Psoas muscle (tissue), 8 donors: Measurements from ENCODE around the gene UBA1. TPM values are rescaled to one million over a fixed set of nuclear protein-coding genes. Genes with fewer than 3 reads are reported as not detected.

ENCODE experiments used
- ATAC-seq, 4 donors: fragments of 200-7000 bp; cut with Tn5 transposase; one replicate each; pipeline ENCODE4 v1.9.1; 2020; ENCODE audit warnings: moderate library complexity in 3 of 4, mild to moderate bottlenecking in 2 of 4
- DNase-seq, 2 donors: peaks; one replicate each; pipeline ENCODE4 v3.0.0-alpha.2; 2020
- H3K27ac ChIP-seq: fragments of 200-600 bp; one replicate; pipeline ENCODE4 v1.8.0; 2022
- H3K27me3 ChIP-seq, 3 donors: fragments of 200-600 bp in 1 of 3; one replicate each; pipeline versions ENCODE4 v1.6.1 to v1.8.0; 2013 to 2022; ENCODE audit warnings: low read length in 2 of 3, mild to moderate bottlenecking in 2 of 3, moderate library complexity in 1 of 3; ENCODE audit not compliant: insufficient read depth in 3 of 3
- H3K36me3 ChIP-seq, 2 donors: fragments of 200-600 bp in 1 of 2; one replicate each; pipeline versions ENCODE4 v1.6.1 to v1.8.0; 2013 to 2022; ENCODE audit warnings: low read depth in 1 of 2, mild to moderate bottlenecking in 1 of 2, moderate library complexity in 1 of 2; ENCODE audit not compliant: insufficient read depth in 1 of 2
- H3K4me1 ChIP-seq: fragments of 200-600 bp; one replicate; pipeline ENCODE4 v1.8.0; 2022
- H3K4me3 ChIP-seq: fragments of 200-600 bp; one replicate; pipeline ENCODE4 v1.8.0; 2022; ENCODE audit warnings: mild to moderate bottlenecking
- H3K9me3 ChIP-seq: fragments of 200-600 bp; one replicate; pipeline ENCODE4 v1.8.0; 2022
- CTCF ChIP-seq: fragments of 200-600 bp; IDR thresholded peaks from one replicate; pipeline ENCODE4 v1.8.0; 2022; ENCODE audit warnings: antibody characterized with exemption
- WGBS, 3 donors: extraction: QIAGEN DNeasy Blood & Tissue Kit; methylation state at CpG; one replicate each; pipeline versions ENCODE4 v1.1.6 to v1.1.7; 2013; 5-methylcytosine and 5-hydroxymethylcytosine counted together
- intact Hi-C, 2 donors: fragments of 100-400 bp; cut with DNase I; formaldehyde crosslinking; loops; one replicate each; pipeline versions ENCODE4 v1.11.0 to v1.14.2; 2022
- long read RNA-seq, 2 donors: library from polyadenylated mRNA; unstranded; transcript quantifications; one replicate each; pipeline ENCODE4 v2.0.0, GENCODE V29; 2021
- polyA plus RNA-seq, 3 donors: library from polyadenylated mRNA; stranded (reverse); fragments of 200-250 nt; gene quantifications; one replicate each; pipeline ENCODE4 v1.2.3, GENCODE V29; 2013
- total RNA-seq, 4 donors: library from RNA; stranded (reverse); fragmentation: NEBNext Ultra II Directional in 2 of 4; extraction: Animal tissue kit (Norgen Biotek cat#: 25700) in 2 of 4; gene quantifications; one replicate each; pipeline versions ENCODE4 v1.2.1 to v1.2.4, GENCODE V29; 2021 to 2023
- donor health status: healthy with polysubstance abuse.
- donor health status: DM: no; HTN: no; CAD: no; lungs with moderate emphysema.
- donor health status: Bipolar disorder and iron deficiency.
- donor health status: healthy.
- donor health status: DM: yes; HTN: yes; CAD: no.
- donor health status: DM: no; HTN: no; CAD: no.
- donor health status: DM: no; HTN: no; CAD: no.
- donor health status: DM: yes; HTN: yes; CAD: no.

UBA1 gene
- total RNA-seq (100 to 1,000 TPM; 145 to 230 (median 187) TPM), polyA plus RNA-seq (100 to 1,000 TPM in 2 of 3 donors, 10 to 100 TPM in 1; 96.2 to 120 (median 115) TPM)
- long read RNA-seq, donor 1, transcript UBA1-203 (26 exons, 3,466 nt) = minor isoform, 6 of 206 reads
- long read RNA-seq, donor 1, transcript UBA1-201 (26 exons, 3,559 nt) = major isoform, 86 of 206 reads
- long read RNA-seq, donor 1, partial matches to known transcripts = 75 of 206 reads
- long read RNA-seq, donor 1, other reads (novel, unspliced or antisense) = 38 of 206 reads
- long read RNA-seq, donor 2, transcript UBA1-201 (26 exons, 3,559 nt) = major isoform, 83 of 226 reads
- long read RNA-seq, donor 2, transcript UBA1-203 (26 exons, 3,466 nt) = minor isoform, 10 of 226 reads
- long read RNA-seq, donor 2, partial matches to known transcripts = 101 of 226 reads
- long read RNA-seq, donor 2, other reads (novel, unspliced or antisense) = 31 of 226 reads

DNA sequence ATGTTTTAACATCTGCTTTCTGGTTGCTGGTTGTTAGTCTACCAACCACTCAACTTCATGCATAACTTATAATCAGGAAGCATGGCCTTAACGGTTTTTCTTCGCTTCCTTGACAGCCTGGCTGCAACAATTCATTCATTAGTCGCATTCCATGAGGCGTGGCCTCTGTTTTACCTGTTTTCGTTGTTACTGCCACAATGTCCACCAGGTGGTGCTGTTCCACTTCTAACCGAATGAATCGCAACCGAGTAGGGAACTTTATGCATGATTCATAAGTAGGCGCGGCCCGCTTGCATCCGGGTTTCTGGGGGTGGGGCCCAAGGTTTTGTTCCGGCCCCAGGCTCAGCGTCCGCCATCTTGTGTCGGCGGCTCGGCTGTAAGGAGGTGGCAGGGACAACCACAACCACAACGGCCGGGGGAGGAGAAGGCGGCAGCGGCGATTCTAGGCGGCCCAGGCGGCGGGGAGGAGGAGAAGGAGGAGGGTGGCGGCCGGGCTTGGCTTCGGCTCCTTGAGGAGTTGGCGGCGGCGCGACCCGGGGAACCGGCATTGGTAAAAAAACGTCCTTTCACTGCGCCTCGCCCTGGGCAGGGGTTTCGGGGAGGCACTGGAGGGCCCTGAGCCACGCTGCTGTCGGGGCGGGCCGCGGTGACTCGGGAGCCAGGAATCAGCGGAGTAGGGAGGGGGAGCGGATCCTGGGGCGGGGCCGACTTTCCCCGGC is at the start of gene UBA1:
TSS of gene UBA1 (plus strand) at position 355 of the 719 bp plus-strand sequence. CDS start 4,974 bp downstream, outside the sequence.
- H3K4me3 ChIP-seq = peak within 1 kb of the TSS; percentile 83
- H3K27me3 ChIP-seq = no peaks in the 10 kb centered on the region
- TF ChIP-seq CTCF = peak; percentile 92
- DNase-seq = peak; percentile 96 to 98
- intact Hi-C loops = loop anchor here (1.0 to 5.0 kb wide), 4 partner anchors 191 to 834 kb away; no protein-coding TSS in a partner anchor
- WGBS, 3 donors = 0 to 1% (median 1%) methylated on average over 19 to 48 of the region's 50 CpGs
- peaks cover 43% of the 10 kb centered on the region for H3K4me1 ChIP-seq
- peak within 1 kb of the TSS; percentile 97 for H3K27ac ChIP-seq
- H3K9me3 ChIP-seq = no peaks in the 10 kb centered on the region
- peaks cover 0 to 17% of the 10 kb centered on the region in 2 donors for H3K36me3 ChIP-seq
- peak; percentile 88 to 91 (median 90) for ATAC-seq

DNA sequence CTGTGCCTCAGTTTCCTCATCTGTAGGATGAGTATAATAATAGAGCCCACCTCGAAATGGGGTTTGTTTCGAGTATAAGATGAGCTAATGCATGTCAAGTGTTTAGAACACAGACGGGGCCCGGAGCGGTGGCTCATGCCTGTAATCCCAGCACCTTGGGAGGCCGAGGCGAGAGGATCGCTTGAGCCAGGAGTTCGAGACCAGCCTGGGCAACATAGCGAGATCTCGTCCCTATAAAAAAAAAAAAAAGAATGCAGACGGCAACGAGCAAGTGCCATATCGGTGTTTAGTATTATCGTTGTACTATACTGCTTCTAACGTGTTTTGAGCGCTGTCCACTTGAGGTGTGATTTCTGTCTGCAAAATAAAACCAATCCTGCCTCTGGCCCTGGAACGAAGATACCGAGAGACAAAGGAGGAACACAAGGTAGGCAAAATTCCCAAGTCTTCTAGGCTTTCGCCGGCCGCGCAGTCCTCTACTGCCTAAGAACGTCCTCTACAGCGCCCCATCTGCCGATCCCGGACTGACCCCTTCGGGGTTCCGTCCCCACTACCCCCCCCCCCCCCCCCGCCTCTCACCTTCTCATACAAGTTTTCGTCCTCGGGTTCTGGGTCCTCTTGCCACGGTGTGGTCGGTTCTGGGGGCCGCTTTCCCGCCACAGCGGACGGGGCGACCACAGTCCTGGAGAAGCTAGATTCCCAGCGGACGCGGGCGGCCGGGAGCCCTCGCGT is 49.6 kb upstream of the UBA1 start:
- Histone ChIP-seq H3K36me3 (peaks cover 0 to 12% of the 10 kb centered on the region in 2 donors), H3K4me1 (peaks cover 4% of the 10 kb centered on the region), H3K4me3 (peak overlapping the region; percentile 76), H3K9me3 (no peaks in the 10 kb centered on the region), H3K27ac (peak overlapping the region; percentile 91), H3K27me3 (peaks cover 0 to 2% (median 0%) of the 10 kb centered on the region in 3 donors)
- peak; percentile 33 to 65 (median 50) for ATAC-seq
- intact Hi-C loops = loop anchor here in 1 of 2 donors (10.0 kb wide), 1 partner anchor 511 kb away; the partner anchor contains the start of genes ELK1 and UXT
- peak; percentile 42 to 76 for DNase-seq
- WGBS, 3 donors = 3 to 44% (median 6%) methylated on average over 26 to 44 of the region's 46 CpGs
- TF ChIP-seq CTCF = no peak

GRCh38 chrX:47144626-47145394 is 48.8 kb upstream of the UBA1 start, which contains the start of the genes NDUFB11 and RBM10:
Gene NDUFB11 (minus strand): TSS chrX:47144702. CDS start chrX:47144679, 23 bp downstream.
Gene RBM10 (plus strand): TSS chrX:47145221. CDS start chrX:47147482, 2,261 bp downstream.
- intact Hi-C loops = loop anchor here in 1 of 2 donors (10.0 kb wide), 1 partner anchor 510 kb away; the partner anchor contains the start of genes ELK1 and UXT
- TF ChIP-seq CTCF = peak; percentile 60
- Histone ChIP-seq H3K27ac (peak within 1 kb of the TSS; percentile 91), H3K4me1 (peaks cover 4% of the 10 kb centered on the region), H3K9me3 (no peaks in the 10 kb centered on the region), H3K36me3 (peaks cover 0 to 11% of the 10 kb centered on the region in 2 donors), H3K27me3 (no peaks in the 10 kb centered on the region), H3K4me3 (peak within 1 kb of the TSS; percentile 76)
- WGBS, 3 donors = 0 to 36% (median 0%) methylated on average over 17 to 54 of the region's 54 CpGs
- ATAC-seq = peak; percentile 96 to 97 (median 96)
- DNase-seq = peak; percentile 92 to 96
